ENCODE data around the gene MAP3K12.
"Not testable (repeated sequence)": the region's sequence is repeated elsewhere in the genome, so short reads cannot be mapped to it uniquely, and the experiment has no call there.

The MAP3K12 gene, protein sequence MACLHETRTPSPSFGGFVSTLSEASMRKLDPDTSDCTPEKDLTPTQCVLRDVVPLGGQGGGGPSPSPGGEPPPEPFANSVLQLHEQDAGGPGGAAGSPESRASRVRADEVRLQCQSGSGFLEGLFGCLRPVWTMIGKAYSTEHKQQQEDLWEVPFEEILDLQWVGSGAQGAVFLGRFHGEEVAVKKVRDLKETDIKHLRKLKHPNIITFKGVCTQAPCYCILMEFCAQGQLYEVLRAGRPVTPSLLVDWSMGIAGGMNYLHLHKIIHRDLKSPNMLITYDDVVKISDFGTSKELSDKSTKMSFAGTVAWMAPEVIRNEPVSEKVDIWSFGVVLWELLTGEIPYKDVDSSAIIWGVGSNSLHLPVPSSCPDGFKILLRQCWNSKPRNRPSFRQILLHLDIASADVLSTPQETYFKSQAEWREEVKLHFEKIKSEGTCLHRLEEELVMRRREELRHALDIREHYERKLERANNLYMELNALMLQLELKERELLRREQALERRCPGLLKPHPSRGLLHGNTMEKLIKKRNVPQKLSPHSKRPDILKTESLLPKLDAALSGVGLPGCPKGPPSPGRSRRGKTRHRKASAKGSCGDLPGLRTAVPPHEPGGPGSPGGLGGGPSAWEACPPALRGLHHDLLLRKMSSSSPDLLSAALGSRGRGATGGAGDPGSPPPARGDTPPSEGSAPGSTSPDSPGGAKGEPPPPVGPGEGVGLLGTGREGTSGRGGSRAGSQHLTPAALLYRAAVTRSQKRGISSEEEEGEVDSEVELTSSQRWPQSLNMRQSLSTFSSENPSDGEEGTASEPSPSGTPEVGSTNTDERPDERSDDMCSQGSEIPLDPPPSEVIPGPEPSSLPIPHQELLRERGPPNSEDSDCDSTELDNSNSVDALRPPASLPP

DNA sequence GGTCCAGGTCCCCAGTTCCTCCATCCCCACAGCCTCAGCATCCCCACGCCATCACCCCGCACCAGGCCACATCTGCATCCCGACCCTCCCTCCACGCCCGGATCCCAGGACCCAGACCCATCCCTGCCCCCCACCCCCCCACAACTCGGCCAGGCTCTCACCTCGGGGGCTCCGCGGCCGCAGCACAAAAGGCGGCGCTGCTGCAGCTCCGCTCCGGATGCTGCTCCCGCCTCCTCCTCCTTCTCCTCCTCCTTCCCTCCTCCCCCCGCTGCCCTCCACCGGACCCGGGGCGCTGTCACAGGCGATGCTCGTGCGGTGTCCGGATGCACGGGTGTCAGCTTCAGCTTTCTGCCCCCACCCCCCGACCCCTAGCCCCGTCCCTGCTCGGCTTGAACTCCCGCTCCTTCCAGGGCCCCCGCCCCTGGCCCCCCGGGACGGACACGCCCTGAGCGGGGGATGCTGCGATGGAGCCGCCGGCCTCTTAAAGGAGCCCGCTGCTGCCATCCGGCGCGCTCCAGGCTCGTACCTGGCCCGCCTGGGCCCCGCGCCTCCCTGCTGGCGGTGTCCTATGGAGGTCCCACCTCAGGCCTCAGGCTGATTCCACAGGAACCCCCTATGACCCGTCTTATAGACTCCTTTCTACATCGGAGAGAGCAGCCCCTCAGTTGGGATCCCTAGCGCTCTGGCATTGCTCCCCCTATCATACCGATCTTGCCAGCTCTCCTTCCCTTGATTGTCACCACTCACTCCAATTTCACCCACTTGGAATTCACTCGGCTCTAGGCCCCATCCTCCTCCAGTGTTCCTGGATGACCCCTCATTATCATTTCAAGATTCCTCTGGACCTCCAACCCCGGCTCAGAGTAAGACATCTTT is at the start of gene MAP3K12:
Gene MAP3K12, minus strand, starts transcription at position 193 of the 876 bp plus-strand sequence. CDS start 12,067 bp downstream, outside the sequence.
- no peak for DNase-seq (ENCODE audit: low read depth, low spot score)
- Histone ChIP-seq H3K36me3 (ENCODE audit: insufficient read depth, insufficient read length, low read length) (peaks cover 26% of the 10 kb centered on the region), H3K4me3 (ENCODE audit: insufficient read length, low read depth) (peak within 1 kb of the TSS; percentile 35), H3K9ac (ENCODE audit: insufficient read length, low read depth) (peak within 1 kb of the TSS; percentile 87), H3K9me3 (ENCODE audit: insufficient read depth, low read length) (peaks cover 4% of the 10 kb centered on the region; the same call in 1 of the 2 replicates), H3K27me3 (ENCODE audit: insufficient read depth, insufficient read length) (no peaks in the 10 kb centered on the region), H3K4me1 (ENCODE audit: insufficient read depth, insufficient read length) (peaks cover 15% of the 10 kb centered on the region)
- no peak for TF ChIP-seq YY1 (IDR thresholded peaks at IDR 0.05; ENCODE audit: insufficient read depth, insufficient read length)
- no peak for TF ChIP-seq SUZ12 (IDR thresholded peaks at IDR 0.05; ENCODE audit: extremely low read depth, insufficient read depth, insufficient read length)
- no peak for TF ChIP-seq ZNF274 (IDR thresholded peaks at IDR 0.05; ENCODE audit: low read depth, low read length)

DNA sequence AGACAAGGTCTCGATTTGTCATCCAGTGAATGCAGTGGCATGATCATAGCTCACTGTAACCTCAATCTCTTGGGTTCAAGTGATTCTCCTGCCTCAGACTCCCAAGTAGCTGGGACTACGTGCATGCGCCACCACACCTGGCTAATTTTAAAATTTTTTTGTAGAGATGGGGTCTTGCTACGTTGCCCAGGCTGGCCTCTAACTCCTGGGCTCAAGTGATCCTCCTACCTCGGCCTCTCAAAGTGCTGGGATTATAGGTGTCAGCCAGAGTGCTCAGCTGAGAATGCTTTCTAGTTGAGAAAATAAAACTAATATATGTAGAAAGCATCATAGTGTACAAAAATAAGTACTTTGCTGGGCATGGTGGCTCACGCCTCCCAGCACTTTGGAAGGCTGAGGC is 49.1 kb upstream of the MAP3K12 start:
- not testable (repeated sequence) for H3K4me1 ChIP-seq (ENCODE audit: insufficient read depth, insufficient read length); H3K4me3 ChIP-seq (ENCODE audit: insufficient read length, low read depth); H3K27me3 ChIP-seq (ENCODE audit: insufficient read depth, insufficient read length); DNase-seq (ENCODE audit: low read depth, low spot score); H3K9me3 ChIP-seq (ENCODE audit: insufficient read depth, low read length); H3K9ac ChIP-seq (ENCODE audit: insufficient read length, low read depth)
- peaks cover 36% of the 10 kb centered on the region for H3K36me3 ChIP-seq (ENCODE audit: insufficient read depth, insufficient read length, low read length)

DNA sequence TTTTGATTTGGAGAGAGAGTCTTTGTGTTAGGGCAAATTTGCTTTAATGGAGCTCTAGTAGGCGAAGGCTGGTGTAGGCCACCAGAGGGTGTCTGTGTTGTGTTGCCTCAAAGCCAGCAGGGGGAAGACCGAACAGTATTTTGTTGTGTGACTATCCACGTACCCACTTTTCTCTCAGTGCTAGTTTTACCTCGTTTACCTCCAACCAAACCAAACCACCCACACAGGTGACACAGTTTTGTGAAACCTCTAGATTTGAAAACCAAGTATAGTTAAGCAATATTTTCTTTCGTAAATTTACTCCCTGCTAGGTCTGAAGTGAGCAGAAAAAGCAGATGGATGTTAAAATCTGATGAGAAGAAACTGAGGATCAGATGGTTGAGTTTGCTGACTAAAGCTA is 44.3 kb upstream of the MAP3K12 start:
- H3K36me3 ChIP-seq (ENCODE audit: insufficient read depth, insufficient read length, low read length): peaks cover 39% of the 10 kb centered on the region

DNA sequence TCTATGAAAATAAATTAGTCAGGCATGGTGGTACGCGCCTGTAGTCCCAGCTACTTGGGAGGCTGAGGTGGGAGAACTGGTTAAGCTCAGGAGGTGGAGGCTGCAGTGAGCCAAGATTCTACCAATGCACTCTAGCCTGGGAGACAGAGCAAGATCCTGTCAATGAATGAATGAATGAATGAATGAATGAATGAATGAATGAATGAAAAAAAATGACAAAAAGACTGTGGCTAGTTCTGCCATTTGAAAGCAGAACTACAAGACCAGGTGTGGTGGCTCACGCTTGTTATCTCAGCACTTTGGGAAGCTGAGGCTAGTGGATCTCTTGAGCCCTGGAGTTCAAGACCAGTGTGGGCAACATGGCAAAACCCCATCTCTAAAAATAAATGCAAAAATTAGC is 40.3 kb upstream of the MAP3K12 start:
- peaks cover 3% of the 10 kb centered on the region for H3K4me1 ChIP-seq (ENCODE audit: insufficient read depth, insufficient read length)
- DNase-seq (ENCODE audit: low read depth, low spot score): no peak
- no peak overlapping the region for H3K4me3 ChIP-seq (ENCODE audit: insufficient read length, low read depth)

More for the DNA sequence above, 44.3 kb upstream of the MAP3K12 start:
- Histone ChIP-seq H3K9me3 (ENCODE audit: insufficient read depth, low read length) (no peaks in the 10 kb centered on the region), H3K9ac (ENCODE audit: insufficient read length, low read depth) (peak overlapping the region; percentile 58), H3K4me1 (ENCODE audit: insufficient read depth, insufficient read length) (peaks cover 3% of the 10 kb centered on the region), H3K4me3 (ENCODE audit: insufficient read length, low read depth) (no peak overlapping the region), H3K27me3 (ENCODE audit: insufficient read depth, insufficient read length) (no peaks in the 10 kb centered on the region)
- DNase-seq (ENCODE audit: low read depth, low spot score): peak; percentile 39
- TF ChIP-seq ZNF274 (IDR thresholded peaks at IDR 0.05; ENCODE audit: low read depth, low read length) (no peak), YY1 (IDR thresholded peaks at IDR 0.05; ENCODE audit: insufficient read depth, insufficient read length) (no peak), SUZ12 (IDR thresholded peaks at IDR 0.05; ENCODE audit: extremely low read depth, insufficient read depth, insufficient read length) (no peak)

DNA sequence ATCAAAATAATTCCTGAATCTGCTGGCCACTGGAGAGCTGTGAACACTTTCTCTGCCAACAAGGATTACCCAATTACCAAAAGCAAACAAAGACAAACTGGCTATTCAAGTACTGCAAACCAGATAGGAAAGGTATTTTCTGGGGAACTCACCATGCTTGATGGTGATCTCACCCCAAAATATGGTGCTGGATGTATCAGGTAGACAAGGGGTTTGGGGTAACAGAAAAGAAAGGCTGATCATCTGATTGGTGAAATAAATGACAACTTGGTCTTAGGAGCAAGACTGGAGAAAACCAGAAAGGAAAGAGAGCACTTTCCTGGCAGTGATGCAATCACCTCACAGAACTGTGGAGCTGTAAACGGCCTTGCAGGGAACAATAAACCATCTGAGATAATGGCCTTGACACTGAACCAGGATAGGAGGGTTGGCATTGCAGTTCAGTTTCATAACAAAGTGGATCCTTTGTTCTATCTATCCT is 39.0 kb upstream of the MAP3K12 start:
- TF ChIP-seq ZNF274 (IDR thresholded peaks at IDR 0.05; ENCODE audit: low read depth, low read length) (no peak), SUZ12 (IDR thresholded peaks at IDR 0.05; ENCODE audit: extremely low read depth, insufficient read depth, insufficient read length) (no peak), YY1 (IDR thresholded peaks at IDR 0.05; ENCODE audit: insufficient read depth, insufficient read length) (no peak)
- H3K9me3 ChIP-seq (ENCODE audit: insufficient read depth, low read length): no peaks in the 10 kb centered on the region
- no peak overlapping the region for H3K9ac ChIP-seq (ENCODE audit: insufficient read length, low read depth)
- DNase-seq (ENCODE audit: low read depth, low spot score): no peak
- peaks cover 64% of the 10 kb centered on the region for H3K36me3 ChIP-seq (ENCODE audit: insufficient read depth, insufficient read length, low read length)
- H3K4me1 ChIP-seq (ENCODE audit: insufficient read depth, insufficient read length): no peaks in the 10 kb centered on the region
- no peaks in the 10 kb centered on the region for H3K27me3 ChIP-seq (ENCODE audit: insufficient read depth, insufficient read length)
- H3K4me3 ChIP-seq (ENCODE audit: insufficient read length, low read depth): no peak overlapping the region

More for the DNA sequence above, 40.3 kb upstream of the MAP3K12 start:
- no peak overlapping the region for H3K9ac ChIP-seq (ENCODE audit: insufficient read length, low read depth)
- no peaks in the 10 kb centered on the region for H3K27me3 ChIP-seq (ENCODE audit: insufficient read depth, insufficient read length)
- no peak for TF ChIP-seq ZNF274 (IDR thresholded peaks at IDR 0.05; ENCODE audit: low read depth, low read length)
- no peak for TF ChIP-seq SUZ12 (IDR thresholded peaks at IDR 0.05; ENCODE audit: extremely low read depth, insufficient read depth, insufficient read length)
- no peak for TF ChIP-seq YY1 (IDR thresholded peaks at IDR 0.05; ENCODE audit: insufficient read depth, insufficient read length)
- peaks cover 54% of the 10 kb centered on the region for H3K36me3 ChIP-seq (ENCODE audit: insufficient read depth, insufficient read length, low read length)
- H3K9me3 ChIP-seq (ENCODE audit: insufficient read depth, low read length): no peaks in the 10 kb centered on the region

DNA sequence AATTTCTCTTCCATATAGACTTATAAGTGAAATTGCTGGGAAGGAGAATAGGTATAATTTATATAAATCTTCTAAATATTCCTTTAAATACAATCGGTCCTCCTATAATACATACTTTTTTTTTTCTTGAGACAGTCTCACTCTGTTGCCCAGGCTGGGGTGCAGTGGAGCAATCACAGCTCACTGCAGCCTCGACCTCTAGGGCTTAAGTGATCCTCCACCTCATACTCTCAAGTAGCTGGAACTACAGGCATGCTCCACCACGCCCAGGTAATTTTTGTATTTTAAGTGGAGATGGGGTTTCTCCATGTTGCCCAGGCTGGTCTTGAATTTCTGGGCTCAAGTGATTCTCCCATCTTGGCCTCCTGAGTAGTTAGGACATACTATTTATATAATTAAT is 37.7 kb upstream of the MAP3K12 start:
- no peaks in the 10 kb centered on the region for H3K9me3 ChIP-seq (ENCODE audit: insufficient read depth, low read length)
- TF ChIP-seq ZNF274 (IDR thresholded peaks at IDR 0.05; ENCODE audit: low read depth, low read length) (no peak), YY1 (IDR thresholded peaks at IDR 0.05; ENCODE audit: insufficient read depth, insufficient read length) (no peak), SUZ12 (IDR thresholded peaks at IDR 0.05; ENCODE audit: extremely low read depth, insufficient read depth, insufficient read length) (no peak)
- no peaks in the 10 kb centered on the region for H3K27me3 ChIP-seq (ENCODE audit: insufficient read depth, insufficient read length)
- no peak overlapping the region for H3K9ac ChIP-seq (ENCODE audit: insufficient read length, low read depth)
- H3K4me3 ChIP-seq (ENCODE audit: insufficient read length, low read depth): no peak overlapping the region
- H3K36me3 ChIP-seq (ENCODE audit: insufficient read depth, insufficient read length, low read length): peaks cover 67% of the 10 kb centered on the region
- no peak for DNase-seq (ENCODE audit: low read depth, low spot score)
- H3K4me1 ChIP-seq (ENCODE audit: insufficient read depth, insufficient read length): no peaks in the 10 kb centered on the region
